ENCODE data around the gene SPATS2.

DNA sequence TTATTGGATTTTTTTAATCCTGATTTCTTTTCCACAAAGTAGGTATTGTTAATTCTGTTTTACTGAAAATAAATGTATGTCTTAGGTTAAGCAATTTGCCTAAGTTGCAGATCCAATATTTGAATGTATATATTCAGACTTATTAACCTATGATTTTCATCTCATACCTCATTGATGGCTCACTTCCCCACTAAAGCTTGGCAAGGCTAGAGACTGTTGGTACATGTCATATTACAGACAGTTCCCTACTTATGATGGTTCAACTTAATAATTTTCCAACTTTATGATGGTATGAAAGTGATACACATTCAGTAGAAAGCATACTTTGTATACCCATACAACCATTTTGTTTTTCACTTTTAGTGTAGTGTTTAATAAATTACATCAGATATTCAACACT, 138.4 kb downstream of the SPATS2 start:
- TF ChIP-seq YY1 (IDR thresholded peaks at IDR 0.05; ENCODE audit: insufficient read depth, insufficient read length): no peak
- no peak for TF ChIP-seq ZNF274 (IDR thresholded peaks at IDR 0.05; ENCODE audit: low read depth, low read length)
- TF ChIP-seq SUZ12 (IDR thresholded peaks at IDR 0.05; ENCODE audit: extremely low read depth, insufficient read depth, insufficient read length): no peak
